ENCODE measurements around the gene VPS51. TPM values are rescaled to one million over a fixed set of nuclear protein-coding genes. Genes with fewer than 3 reads are reported as not detected.

The VPS51 gene
- total RNA-seq, 4 donors from 2014 or later, result 465 to 843 (median 596) TPM

DNA sequence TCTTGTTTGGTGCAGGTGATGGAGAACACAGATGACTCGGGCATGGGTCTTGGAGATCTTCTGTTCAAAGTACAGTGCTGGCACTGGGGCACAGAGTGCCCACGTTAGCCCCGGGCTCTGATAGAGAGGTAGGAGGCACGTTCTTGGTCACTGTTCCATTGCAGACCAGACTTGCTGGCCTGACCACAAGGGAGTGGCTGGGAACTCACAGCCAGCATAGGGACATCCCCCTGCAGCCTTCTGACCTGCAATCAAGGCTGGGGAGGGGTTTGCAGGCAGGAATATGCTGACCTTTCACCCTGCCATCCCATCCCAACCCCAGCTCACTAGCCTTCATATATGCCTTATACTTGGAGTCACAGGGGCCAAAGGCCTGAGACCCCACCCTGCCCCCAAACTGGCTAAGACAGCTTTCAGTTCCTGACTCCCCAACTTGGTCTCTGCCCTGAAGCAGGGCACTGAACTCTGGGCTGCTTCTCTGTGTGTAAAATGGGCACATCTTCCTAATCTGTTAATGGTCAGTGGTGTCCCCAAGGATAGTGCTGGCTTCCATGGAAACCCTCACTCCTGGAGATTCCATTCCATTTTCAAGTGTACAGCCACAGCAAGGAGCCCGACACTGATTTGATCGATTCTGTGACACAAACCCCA, 30.7 kb downstream of the VPS51 start:
- DNase-seq (ENCODE audit: low spot score in 2 of 2), result peak in 1 of 2 donors; percentile 46
- Histone ChIP-seq H3K27ac (no peak overlapping the region), H3K4me3 (no peak overlapping the region), H3K36me3 (peaks cover 73% of the 10 kb centered on the region), H3K4me1 (peaks cover 25% of the 10 kb centered on the region), H3K9me3 (no peaks in the 10 kb centered on the region), H3K27me3 (no peaks in the 10 kb centered on the region)
- no peak for TF ChIP-seq POLR2AphosphoS5 (IDR thresholded peaks at IDR 0.05)
- TF ChIP-seq EP300 (IDR thresholded peaks at IDR 0.05), result no peak
- TF ChIP-seq POLR2A (IDR thresholded peaks at IDR 0.05), result no peak
- TF ChIP-seq, protein P1, sequence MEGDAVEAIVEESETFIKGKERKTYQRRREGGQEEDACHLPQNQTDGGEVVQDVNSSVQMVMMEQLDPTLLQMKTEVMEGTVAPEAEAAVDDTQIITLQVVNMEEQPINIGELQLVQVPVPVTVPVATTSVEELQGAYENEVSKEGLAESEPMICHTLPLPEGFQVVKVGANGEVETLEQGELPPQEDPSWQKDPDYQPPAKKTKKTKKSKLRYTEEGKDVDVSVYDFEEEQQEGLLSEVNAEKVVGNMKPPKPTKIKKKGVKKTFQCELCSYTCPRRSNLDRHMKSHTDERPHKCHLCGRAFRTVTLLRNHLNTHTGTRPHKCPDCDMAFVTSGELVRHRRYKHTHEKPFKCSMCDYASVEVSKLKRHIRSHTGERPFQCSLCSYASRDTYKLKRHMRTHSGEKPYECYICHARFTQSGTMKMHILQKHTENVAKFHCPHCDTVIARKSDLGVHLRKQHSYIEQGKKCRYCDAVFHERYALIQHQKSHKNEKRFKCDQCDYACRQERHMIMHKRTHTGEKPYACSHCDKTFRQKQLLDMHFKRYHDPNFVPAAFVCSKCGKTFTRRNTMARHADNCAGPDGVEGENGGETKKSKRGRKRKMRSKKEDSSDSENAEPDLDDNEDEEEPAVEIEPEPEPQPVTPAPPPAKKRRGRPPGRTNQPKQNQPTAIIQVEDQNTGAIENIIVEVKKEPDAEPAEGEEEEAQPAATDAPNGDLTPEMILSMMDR (IDR thresholded peaks at IDR 0.05), result no peak
- WGBS, result 71% methylated on average over 3 of the region's 6 CpGs

DNA sequence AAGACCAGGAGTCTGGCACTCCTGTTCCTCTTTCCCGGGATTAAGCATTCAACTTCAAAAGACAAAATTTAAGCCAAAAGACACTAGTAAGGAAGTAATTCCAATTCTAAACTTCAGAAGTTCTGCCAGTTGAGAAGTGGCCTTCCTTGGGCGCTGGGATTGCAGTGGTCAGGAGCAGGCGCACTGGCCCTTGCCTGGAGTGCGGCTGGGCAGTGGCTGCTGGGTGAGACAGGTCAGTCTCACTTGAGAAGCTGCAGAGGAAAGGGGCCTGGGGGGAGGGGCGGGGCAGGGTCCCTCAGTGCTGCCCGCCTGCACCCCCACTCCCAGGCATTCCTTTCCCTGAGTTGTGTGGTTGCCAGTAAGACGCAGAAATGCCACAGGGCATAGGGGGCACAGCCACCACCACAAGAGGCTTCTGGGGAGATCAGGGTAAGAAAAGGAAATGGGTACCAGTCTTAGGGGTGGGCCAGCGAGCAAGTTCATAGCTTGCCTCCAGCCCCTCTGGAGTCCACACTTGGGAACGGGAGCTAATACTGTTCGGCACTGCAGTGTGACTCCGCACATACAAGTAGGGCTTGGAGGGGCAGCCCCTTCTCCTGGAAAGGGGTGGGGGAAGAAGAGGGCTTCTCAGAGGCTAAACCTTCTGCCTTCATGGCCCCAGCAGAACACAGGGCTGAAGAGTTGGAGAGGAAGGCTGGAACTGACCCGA, 31.6 kb downstream of the VPS51 start:
- Histone ChIP-seq H3K27me3 (no peaks in the 10 kb centered on the region), H3K36me3 (peaks cover 80% of the 10 kb centered on the region), H3K4me1 (peaks cover 28% of the 10 kb centered on the region), H3K9me3 (no peaks in the 10 kb centered on the region), H3K4me3 (no peak overlapping the region), H3K27ac (no peak overlapping the region)
- WGBS, result 76% methylated on average over 9 of the region's 12 CpGs
- TF ChIP-seq POLR2AphosphoS5 (IDR thresholded peaks at IDR 0.05) (no peak), EP300 (IDR thresholded peaks at IDR 0.05) (no peak), POLR2A (IDR thresholded peaks at IDR 0.05) (no peak)
- TF ChIP-seq, protein P1 (IDR thresholded peaks at IDR 0.05), result no peak
- DNase-seq (ENCODE audit: low spot score in 2 of 2), result peak in 1 of 2 donors; percentile 52

DNA sequence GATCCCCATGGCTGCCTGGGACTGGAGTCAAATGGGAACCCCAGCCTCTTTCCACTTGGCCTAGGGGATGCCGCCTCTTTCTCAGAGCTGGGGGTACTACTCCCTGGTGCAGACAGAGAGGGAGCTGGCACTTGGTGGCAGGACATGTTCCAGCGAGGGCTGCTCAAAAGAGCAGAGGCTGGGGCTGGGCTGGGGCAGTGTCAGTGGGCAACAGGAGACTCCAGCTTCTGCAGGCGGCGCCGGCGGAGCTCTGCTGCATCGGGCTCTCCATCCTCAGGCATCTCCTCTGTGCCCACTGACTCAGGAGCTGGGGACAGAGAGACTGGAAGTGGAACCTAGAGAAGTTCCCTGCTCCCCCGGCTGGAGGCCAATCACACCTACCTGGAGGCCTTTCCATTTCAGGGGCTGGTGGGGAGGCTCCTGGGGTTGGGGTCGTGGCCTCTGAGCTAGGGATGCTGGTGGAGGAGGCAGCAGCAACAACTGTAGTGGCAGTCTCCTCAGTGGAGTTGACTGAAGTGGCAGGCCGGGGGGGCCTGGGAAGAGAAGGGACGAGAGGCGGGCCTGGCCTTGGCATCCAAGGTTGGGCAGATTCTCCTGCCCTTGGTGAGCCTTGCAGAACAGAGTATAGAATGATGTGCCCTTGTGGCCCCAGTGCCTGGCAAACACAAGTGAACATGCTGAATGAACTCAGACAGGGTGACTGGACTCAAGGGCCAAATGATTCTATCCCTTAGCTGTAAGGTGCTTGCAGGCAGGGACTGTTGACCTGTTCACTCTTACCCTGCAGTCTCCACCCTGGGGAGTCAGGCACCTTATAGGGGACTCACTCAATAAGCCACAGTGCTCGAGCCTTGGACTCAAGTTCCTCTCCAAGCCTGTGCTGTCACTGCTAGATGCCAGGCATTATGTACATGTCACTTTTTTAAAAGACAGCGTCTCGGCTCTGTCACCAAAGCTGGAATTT, 32.5 kb downstream of the VPS51 start:
- Histone ChIP-seq H3K27ac (no peak overlapping the region), H3K36me3 (peaks cover 80% of the 10 kb centered on the region), H3K27me3 (no peaks in the 10 kb centered on the region), H3K4me1 (peaks cover 28% of the 10 kb centered on the region), H3K4me3 (no peak overlapping the region), H3K9me3 (no peaks in the 10 kb centered on the region)
- no peak for TF ChIP-seq POLR2AphosphoS5 (IDR thresholded peaks at IDR 0.05)
- peak; percentile 55 to 77 for DNase-seq (ENCODE audit: low spot score in 2 of 2)
- 76% methylated on average over 6 of the region's 15 CpGs for WGBS

DNA sequence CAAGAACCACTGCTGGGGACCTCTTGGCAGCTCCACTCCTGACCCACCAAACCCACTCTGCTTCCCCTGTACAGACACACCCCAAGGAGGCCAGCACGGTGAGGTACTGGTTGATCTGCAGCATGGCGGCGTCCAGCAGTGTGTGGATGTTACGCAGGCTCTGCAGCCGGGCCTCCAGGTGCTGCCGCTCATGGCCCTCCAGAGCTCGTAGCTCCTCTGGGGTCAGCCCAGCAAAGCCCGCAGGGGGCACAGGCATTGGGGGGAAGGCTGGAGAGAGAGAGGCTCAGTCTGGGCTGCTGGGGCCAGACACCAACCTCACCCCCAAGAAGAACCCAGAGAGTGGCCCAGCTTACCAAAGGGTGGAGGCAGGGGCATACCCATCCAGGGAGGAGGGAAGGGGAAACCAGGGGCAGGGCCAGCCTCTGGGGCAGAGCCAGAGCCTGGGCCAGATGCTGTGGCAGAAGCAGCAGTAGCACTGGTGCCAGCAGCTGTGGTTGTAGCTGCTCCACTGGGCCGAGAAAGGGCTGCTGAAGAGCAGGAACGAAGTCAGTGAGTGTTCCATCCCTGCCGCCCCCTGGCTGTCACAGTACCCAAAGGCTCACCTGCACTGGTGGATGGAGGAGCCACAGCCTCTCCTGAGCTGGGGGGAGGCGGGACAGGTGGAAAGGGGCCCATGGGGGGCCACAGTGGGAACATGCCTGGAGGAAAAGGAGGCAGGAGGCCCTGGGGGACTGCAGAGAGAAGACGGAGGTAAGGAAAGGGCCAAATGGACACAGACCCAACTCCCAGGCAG, 33.8 kb downstream of the VPS51 start:
- peak; percentile 57 to 72 for DNase-seq (ENCODE audit: low spot score in 2 of 2)
- H3K27ac ChIP-seq, result no peak overlapping the region
- H3K27me3 ChIP-seq, result no peaks in the 10 kb centered on the region
- no peaks in the 10 kb centered on the region for H3K9me3 ChIP-seq
- peaks cover 77% of the 10 kb centered on the region for H3K36me3 ChIP-seq
- WGBS, result 83% methylated on average over 12 of the region's 13 CpGs
- TF ChIP-seq EP300 (IDR thresholded peaks at IDR 0.05) (no peak), POLR2AphosphoS5 (IDR thresholded peaks at IDR 0.05) (no peak), POLR2A (IDR thresholded peaks at IDR 0.05) (no peak)
- TF ChIP-seq, protein P1 (IDR thresholded peaks at IDR 0.05), result no peak
- no peak overlapping the region for H3K4me3 ChIP-seq
- H3K4me1 ChIP-seq, result peaks cover 22% of the 10 kb centered on the region

Measured in suprapubic skin (tissue), 4 donors.